HG03558 (cell line): ENCODE measurements around the gene RGS6.
"Not testable (repeated sequence)": the region's sequence is repeated elsewhere in the genome, so short reads cannot be mapped to it uniquely, and the experiment has no call there.

Source experiments
- ATAC-seq: cut with Tn5 transposase; IDR thresholded peaks from one replicate; pipeline ENCODE4 v1.9.1; 2021; ENCODE audit warnings: moderate number of reproducible peaks; ENCODE audit not compliant: unreplicated experiment; ENCODE audit errors: extremely low read depth

RGS6 gene

DNA sequence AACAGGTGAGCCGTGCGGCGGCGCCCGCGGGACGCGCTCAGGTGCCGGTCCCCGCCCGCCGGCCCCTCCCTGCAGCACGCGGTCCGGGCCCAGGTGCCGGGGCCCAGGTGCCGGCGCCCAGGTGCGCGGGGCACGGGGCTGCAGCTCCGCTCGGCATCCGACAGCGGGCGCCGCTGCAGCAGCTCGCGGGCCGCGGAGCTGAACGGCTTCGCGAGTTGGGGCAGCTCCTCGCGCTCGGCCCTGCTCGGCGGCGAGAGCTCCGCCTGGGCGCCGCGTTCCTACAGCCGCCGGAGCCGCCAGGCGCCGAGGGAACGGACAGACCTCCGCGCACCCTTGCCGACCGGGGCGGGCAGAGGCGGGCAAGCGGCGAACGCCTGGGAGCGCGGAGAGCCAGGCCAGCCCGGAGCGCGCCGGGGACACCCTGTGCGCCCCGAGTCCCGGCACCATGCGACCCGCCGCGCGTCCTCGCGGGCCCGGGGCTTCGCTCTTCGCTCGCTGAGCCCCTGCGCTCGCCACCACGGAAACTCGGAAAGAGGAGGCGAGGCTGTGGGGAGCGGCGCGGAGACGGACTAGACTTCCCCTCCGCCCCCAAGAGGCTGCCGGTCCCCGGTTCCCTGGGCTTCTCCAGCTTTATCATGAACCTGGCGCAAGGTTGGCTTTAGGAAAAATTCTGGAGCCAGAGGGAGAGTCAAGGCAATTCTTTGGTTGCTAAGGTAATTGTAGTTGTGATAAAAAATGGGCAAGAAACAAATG lies at the start of gene RGS6:
TSS of gene RGS6 (plus strand) at position 201 of the 753 bp plus-strand sequence.
- ATAC-seq: no peak

GRCh38 chr14:71883094-71883493 lies 49.1 kb upstream of the RGS6 start:
- no peak for ATAC-seq

- no peak for ATAC-seq
Observed at GRCh38 chr14:71885301-71885700, 46.9 kb upstream of the RGS6 start.

DNA sequence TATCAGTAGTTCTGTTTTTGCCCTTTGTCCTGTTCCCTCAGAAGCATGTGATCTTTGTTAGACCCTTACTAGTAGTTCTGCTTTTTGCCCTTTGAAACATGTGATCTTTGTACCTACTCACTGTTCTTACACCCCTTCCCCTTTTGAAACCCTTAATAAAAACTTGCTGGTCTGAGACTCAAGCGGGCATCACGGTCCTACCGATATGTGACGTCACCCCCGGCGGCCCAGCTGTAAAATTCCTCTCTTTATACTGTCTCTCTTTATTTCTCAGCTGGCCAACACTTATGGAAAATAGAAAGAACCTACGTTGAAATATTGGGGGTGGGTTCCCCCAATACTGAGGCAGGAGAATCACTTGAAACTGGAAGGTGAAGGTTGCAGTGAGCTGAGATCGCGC lies 44.4 kb upstream of the RGS6 start:
- not testable (repeated sequence) for ATAC-seq

DNA sequence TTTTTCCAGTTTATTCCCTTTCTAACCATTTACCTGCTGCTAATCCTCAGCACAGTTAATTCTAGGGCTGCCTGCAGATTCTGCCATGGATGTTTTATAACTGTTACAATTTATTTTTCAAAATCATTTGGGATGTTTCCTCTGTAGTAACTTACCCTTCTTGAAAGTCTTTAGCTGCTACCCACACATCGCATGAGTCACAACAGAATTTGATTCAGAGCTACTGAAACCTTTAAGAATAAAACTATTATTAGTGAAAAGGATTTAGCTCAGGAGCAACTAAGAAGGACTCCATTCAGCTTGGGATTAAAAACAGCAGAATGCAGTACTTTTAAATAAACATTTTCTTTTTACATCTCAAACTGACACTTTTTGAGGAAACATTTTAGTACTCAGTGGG lies 41.7 kb upstream of the RGS6 start:
- no peak for ATAC-seq

DNA sequence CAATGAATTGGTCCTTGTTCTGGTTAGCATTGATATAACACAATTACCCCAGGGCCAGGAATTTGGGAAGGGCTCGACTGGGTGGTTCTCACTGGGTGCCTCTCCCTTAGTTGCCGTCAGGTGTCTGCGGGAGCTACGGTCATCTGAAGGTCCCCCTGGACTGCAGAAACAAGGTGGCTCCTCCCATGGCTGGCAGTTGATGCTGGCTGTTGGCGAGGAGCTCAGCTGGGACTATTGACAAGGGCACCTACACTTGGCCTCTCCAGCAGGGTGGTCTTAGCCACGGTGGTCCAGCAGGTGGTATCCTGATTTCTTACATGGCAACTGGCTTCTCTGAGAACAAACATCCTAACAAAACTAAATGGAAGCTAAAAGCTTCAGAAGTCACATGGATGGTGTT lies 41.0 kb upstream of the RGS6 start:
- no peak for ATAC-seq

- no peak for ATAC-seq
Observed at GRCh38 chr14:71891970-71892369, 40.3 kb upstream of the RGS6 start.

DNA sequence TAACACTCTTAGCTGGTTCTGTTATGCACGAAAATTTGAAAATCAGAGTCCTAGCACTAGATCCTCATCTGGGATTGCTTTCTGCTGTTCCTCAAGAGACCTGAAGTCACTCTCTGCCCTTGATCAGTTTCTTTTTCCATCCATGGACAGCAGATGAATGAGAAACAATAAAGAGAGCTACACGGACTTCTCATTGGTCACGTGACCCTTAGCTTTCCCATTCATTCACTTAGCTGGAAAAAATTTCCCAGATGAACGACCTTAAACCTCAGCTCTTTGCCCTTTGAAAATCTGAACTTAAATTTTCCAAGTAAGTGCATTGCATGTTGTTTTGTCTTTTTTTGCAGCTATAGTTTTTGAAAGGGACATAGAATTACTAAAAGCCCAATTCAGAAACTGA lies 27.2 kb upstream of the RGS6 start:
- no peak for ATAC-seq

DNA sequence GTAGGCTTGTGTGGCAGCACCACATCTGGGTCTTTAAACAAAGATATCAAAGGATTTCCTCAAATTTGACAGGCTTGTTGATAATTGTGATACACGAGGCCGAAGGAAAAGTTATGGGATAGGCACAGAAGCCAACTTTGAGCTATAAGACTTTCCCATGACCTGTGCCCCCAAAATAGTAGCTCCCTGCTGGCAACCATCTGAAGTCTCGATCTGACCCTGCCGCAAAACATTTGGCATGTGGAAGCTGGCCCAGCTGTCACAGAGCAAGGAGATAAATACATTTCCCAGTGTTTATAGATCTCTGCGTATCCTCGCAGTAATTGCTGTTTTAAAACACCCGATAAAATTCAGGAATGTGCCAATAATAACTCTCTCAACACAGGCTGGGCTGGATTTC lies 26.4 kb upstream of the RGS6 start:
- ATAC-seq: no peak

DNA sequence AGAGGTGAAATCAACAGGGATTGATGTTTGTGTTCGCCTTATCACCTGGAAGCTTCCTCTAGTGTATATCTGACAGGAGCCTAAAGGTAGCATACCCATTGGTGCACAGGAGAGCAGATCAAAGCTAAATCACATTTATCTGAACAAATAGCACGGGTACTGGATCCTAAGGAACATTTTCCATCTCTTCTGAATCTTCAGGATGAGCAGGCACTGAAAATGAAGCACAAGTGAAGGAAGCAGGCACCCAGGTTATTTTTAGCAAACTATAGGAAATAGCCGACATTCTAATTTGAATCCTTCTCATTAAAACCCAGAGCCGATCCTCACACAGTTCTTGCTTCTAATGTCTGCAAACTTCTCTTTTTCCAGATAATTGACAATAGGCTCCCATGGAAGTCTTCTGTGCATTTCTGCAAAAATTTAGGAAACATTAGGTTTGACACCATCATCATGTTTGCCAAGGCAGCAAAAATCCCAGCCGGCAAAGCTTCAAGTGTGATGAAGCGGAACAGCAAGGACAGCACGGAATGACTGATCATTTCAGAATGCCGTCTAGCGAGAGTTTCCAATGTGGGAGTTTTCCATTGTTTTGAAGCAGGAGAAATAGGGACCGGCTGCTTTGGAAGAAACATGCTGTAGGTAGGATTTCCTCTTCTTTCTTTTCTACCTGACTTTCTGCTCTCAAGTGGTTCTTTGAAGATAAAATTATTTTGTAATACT lies 24.3 kb upstream of the RGS6 start:
- ATAC-seq: no peak

DNA sequence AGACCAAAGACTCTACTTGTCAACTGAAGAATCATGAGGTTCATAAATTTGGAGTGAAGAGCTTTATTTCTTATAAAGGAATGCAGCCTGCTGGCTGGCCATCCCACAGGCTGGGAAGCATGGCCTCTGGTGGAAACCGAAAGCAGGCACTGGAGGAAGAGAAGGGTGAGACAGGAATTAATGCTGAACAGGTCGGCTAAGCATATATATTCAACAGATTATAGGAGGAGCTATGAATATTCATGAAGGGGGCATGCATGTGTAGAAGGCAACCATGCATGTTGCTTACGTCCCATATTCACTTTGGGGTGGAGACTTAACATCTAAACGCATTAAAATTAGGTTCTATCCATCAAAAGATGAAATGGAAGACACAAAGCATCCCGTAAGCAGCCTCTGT lies 20.6 kb upstream of the RGS6 start:
- ATAC-seq: no peak

DNA sequence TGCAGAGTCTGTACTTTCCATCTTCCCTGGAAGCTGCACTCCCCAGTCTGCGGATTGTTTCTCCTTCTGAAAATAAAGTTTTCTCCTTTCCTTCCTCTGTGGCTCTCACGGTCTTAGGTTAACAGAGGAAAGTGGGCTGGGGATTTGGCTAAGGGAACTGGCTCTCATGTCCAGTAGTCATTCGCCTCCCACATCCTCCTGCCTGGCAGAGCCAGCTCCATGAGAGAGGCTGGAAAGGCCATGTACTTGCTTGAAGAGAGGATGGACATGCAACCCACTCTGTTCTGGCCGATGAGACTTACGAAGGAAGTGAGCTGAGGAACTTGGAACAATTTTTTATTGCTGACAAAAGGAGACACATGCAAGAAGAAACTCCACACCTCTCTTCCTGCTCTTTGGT lies 18.9 kb upstream of the RGS6 start:
- ATAC-seq: no peak

DNA sequence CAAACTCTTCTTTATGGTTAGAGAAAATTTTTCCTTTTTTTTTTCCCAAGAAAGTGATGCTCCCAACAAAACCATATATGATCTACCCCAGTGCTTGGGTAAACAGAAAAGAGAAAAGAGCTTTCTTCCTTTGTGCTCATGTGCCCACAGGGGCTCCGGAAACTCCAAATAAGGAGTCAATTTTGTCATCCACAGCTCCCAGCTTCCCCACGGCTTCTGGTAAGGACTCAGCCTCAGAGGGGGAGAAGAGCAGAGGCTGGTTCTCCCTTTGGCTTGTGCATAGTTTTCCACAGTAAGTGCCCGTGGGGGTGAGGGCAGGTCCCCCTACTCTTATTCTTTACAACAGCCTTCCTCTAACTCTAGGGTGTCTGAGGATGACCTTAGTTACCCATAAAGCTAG lies 13.3 kb upstream of the RGS6 start:
- no peak for ATAC-seq

- no peak for ATAC-seq
Observed at GRCh38 chr14:71923513-71923912, 8.7 kb upstream of the RGS6 start.

DNA sequence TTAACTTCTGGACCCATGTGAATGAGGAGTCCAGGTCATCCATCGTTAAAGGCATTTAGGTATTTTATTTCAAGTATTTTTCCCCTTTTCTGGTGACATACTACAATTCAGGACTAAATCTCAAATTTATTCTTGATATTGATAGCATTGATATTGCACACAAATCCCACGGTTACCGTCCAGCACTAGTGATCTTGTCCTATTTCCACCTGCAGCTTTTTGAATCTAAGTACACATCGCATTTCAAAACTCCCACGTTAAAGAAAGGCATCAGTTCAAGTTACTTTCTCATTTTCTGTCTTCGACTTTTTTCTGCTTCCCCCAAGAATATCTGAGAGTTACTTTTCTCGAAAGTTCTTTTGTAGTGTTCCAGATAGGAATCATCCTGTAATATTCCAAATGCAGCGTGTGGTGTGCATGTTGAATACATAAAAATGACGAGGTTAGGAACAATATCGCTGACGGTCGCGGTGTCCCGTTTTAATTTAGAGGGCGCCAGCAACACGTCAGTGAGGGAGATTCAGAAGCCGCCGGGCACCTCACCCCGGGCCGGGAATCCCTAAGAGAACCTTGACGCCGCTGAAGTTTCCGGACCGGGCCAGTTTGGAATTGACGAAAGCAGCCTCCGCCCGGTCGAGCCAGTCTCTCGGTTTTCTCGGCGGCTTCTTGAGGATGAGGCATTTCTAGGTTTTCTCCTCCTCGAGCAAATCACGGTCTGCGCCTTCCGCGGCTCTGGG lies 569 bp upstream of the RGS6 start:
- ATAC-seq: no peak

DNA sequence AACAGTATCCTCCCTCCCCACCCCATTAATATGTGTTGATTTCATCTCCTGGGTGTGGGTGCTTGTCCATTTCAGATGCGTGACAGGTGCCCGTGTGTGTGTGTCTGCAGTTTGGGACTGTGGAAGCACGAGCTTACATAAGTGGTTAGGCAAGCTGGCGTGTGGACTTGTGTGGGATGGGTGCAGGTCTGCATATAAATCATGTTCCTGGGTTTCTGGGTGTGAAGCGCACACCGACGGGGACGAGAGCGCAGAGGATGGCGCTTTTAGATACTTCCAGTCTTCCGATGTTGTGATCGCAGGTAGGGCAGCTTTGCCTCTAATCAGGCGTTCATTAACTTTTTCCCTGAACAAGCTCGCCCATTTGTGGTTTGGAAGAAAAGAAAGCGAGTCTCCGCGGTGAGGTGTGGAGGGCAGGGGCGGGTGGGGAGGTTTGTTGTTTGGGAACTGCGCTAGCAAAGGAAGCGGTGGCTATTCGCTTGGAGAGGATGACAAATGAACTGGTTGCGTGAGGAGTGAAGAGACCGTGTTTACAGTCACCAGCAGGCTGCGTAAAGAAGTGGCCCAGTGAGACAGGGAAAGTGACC lies 865 bp downstream of the RGS6 start:
- ATAC-seq: no peak

DNA sequence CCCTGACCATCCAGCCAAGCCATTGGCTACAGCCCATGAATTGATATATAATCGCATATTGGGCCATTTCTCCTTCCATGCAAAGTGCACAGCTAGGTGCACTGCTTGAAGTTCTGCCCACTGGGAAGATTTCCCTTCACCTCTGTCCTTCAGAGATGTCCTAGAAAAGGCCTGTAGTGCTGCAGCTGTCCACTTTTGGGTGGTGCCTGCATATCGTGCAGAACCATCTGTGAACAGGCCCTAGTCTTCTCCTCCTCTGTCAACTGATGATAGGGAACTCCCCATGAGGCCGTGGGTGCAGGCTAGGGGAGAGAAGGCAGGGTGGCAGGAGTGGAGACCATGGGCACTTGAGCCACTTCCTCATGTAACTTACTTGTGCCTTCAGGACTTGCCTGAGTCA lies 6.0 kb downstream of the RGS6 start:
- not testable (repeated sequence) for ATAC-seq

- not testable (repeated sequence) for ATAC-seq
Observed at GRCh38 chr14:71939344-71939743, 7.1 kb downstream of the RGS6 start.

GRCh38 chr14:71940500-71940899 lies 8.3 kb downstream of the RGS6 start:
- not testable (repeated sequence) for ATAC-seq

- ATAC-seq: not testable (repeated sequence)
Observed at GRCh38 chr14:71941616-71942015, 9.4 kb downstream of the RGS6 start.
